Occipital lobe (tissue), 3 donors: ENCODE measurements around the gene FAM117B. TPM values are rescaled to one million over a fixed set of nuclear protein-coding genes. Genes with fewer than 3 reads are reported as not detected.

ENCODE experiments used
- DNase-seq: peaks from one replicate; lab custom pipeline; 2025; lab: John Stamatoyannopoulos, UW
- small RNA-seq: library from RNA; depleted of rRNA; stranded (forward); fragments of <200 nt; gene quantifications from one replicate; pipeline ENCODE3, GENCODE V24; 2014
- total RNA-seq: library from RNA; depleted of rRNA; stranded (reverse); fragments of >200 nt; gene quantifications from one replicate; pipeline ENCODE4 v1.2.3, GENCODE V29; 2014

The FAM117B gene
- total RNA-seq, 1 donor from 2014 or later = 44.6 TPM

- DNase-seq = no peak
These were observed 179.5 kb downstream of the FAM117B start for GRCh38 chr2:202814226-202814625.

- peak; percentile 0 for DNase-seq
These were observed 181.0 kb downstream of the FAM117B start for GRCh38 chr2:202815548-202816360.

- no peak for DNase-seq
These were observed 183.0 kb downstream of the FAM117B start for GRCh38 chr2:202817771-202818170.

DNA sequence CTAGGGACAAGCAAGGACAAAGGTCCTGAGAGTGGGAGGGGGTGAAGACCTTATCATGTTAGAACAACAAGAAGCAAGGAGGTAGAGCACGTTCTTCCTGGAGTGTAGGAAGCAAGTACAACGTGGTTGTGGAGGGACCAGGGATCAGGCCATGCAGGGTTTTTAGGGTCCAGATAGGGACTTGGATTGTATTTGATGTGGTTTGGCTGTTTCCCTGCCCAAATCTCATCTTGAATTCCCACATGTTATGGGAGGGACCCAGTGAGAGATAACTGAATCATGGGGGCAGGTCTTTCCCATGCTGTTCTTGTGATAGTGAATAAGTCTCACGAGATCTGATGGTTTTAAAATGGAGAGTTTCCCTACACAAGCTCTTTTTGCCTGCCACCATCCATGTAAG, 183.6 kb downstream of the FAM117B start:
- no peak for DNase-seq

Small RNA genes within 50 kb of the gene (small RNA-seq; reads per million reads assigned to genes)
- not detected for gene MTND4LP17

Other genes with a start within 250 kb of the FAM117B start
- 126 TPM for gene ICA1L, start 236.8 kb downstream of the FAM117B start, total RNA-seq